ENCODE measurements around the gene GFRA1.

The GFRA1 gene

GRCh38 chr10:116076621-116077020, 196.4 kb downstream of the GFRA1 start:
- Histone ChIP-seq H3K27me3 (ENCODE audit: control insufficient read depth, insufficient read depth, low read length) (no peaks in the 10 kb centered on the region), H3K79me2 (no peaks in the 10 kb centered on the region), H3K9ac (no peak overlapping the region), H3K4me1 (no peaks in the 10 kb centered on the region), H3K9me3 (ENCODE audit: control insufficient read depth, low read length) (no peaks in the 10 kb centered on the region), H3K4me3 (ENCODE audit: low read depth, low read length) (no peak overlapping the region), H3K27ac (no peak overlapping the region), H3K36me3 (ENCODE audit: control insufficient read depth, insufficient read depth, low read length) (no peaks in the 10 kb centered on the region), H3K4me2 (ENCODE audit: low read length) (no peak overlapping the region), H2AFZ (no peak overlapping the region)
- no peak for TF ChIP-seq CTCF (IDR thresholded peaks at IDR 0.05)

GRCh38 chr10:116073510-116073909, 199.5 kb downstream of the GFRA1 start:
- Histone ChIP-seq H3K27me3 (ENCODE audit: control insufficient read depth, insufficient read depth, low read length) (no peaks in the 10 kb centered on the region), H3K79me2 (no peaks in the 10 kb centered on the region), H2AFZ (no peak overlapping the region), H3K27ac (no peak overlapping the region), H3K4me2 (ENCODE audit: low read length) (no peak overlapping the region), H3K36me3 (ENCODE audit: control insufficient read depth, insufficient read depth, low read length) (no peaks in the 10 kb centered on the region), H3K9me3 (ENCODE audit: control insufficient read depth, low read length) (no peaks in the 10 kb centered on the region), H3K4me1 (no peaks in the 10 kb centered on the region), H3K4me3 (ENCODE audit: low read depth, low read length) (no peak overlapping the region), H3K9ac (no peak overlapping the region)
- TF ChIP-seq CTCF (IDR thresholded peaks at IDR 0.05), result no peak

- H3K36me3 ChIP-seq (ENCODE audit: control insufficient read depth, insufficient read depth, low read length), result no peaks in the 10 kb centered on the region
- no peak overlapping the region for H3K4me3 ChIP-seq (ENCODE audit: low read depth, low read length)
- no peak overlapping the region for H2AFZ ChIP-seq
- H3K27ac ChIP-seq, result no peak overlapping the region
- H3K4me2 ChIP-seq (ENCODE audit: low read length), result no peak overlapping the region
- TF ChIP-seq CTCF (IDR thresholded peaks at IDR 0.05), result no peak
- no peaks in the 10 kb centered on the region for H3K4me1 ChIP-seq
- H3K9ac ChIP-seq, result no peak overlapping the region
- H3K79me2 ChIP-seq, result no peaks in the 10 kb centered on the region
- no peaks in the 10 kb centered on the region for H3K9me3 ChIP-seq (ENCODE audit: control insufficient read depth, low read length)
- no peaks in the 10 kb centered on the region for H3K27me3 ChIP-seq (ENCODE audit: control insufficient read depth, insufficient read depth, low read length)
Measured at GRCh38 chr10:116073001-116073400, 200.0 kb downstream of the GFRA1 start.

- Histone ChIP-seq H3K79me2 (no peaks in the 10 kb centered on the region), H3K4me2 (ENCODE audit: low read length) (no peak overlapping the region), H3K4me3 (ENCODE audit: low read depth, low read length) (no peak overlapping the region), H3K27ac (no peak overlapping the region), H2AFZ (no peak overlapping the region), H3K4me1 (no peaks in the 10 kb centered on the region), H3K36me3 (ENCODE audit: control insufficient read depth, insufficient read depth, low read length) (no peaks in the 10 kb centered on the region), H3K9me3 (ENCODE audit: control insufficient read depth, low read length) (no peaks in the 10 kb centered on the region), H3K9ac (no peak overlapping the region), H3K27me3 (ENCODE audit: control insufficient read depth, insufficient read depth, low read length) (no peaks in the 10 kb centered on the region)
- no peak for TF ChIP-seq CTCF (IDR thresholded peaks at IDR 0.05)
Measured at GRCh38 chr10:116071453-116072148, 201.4 kb downstream of the GFRA1 start.

GRCh38 chr10:116070743-116071320, 202.2 kb downstream of the GFRA1 start:
- H3K9me3 ChIP-seq (ENCODE audit: control insufficient read depth, low read length), result no peaks in the 10 kb centered on the region
- no peak overlapping the region for H3K9ac ChIP-seq
- H3K36me3 ChIP-seq (ENCODE audit: control insufficient read depth, insufficient read depth, low read length), result no peaks in the 10 kb centered on the region
- H3K4me3 ChIP-seq (ENCODE audit: low read depth, low read length), result no peak overlapping the region
- no peak for TF ChIP-seq CTCF (IDR thresholded peaks at IDR 0.05)
- H2AFZ ChIP-seq, result no peak overlapping the region
- no peak overlapping the region for H3K4me2 ChIP-seq (ENCODE audit: low read length)
- no peaks in the 10 kb centered on the region for H3K79me2 ChIP-seq
- no peaks in the 10 kb centered on the region for H3K27me3 ChIP-seq (ENCODE audit: control insufficient read depth, insufficient read depth, low read length)
- H3K27ac ChIP-seq, result no peak overlapping the region
- H3K4me1 ChIP-seq, result no peaks in the 10 kb centered on the region
